ENCODE results near the gene RASL11B.

RASL11B gene

GRCh38 chr4:52889778-52890520, 27.8 kb downstream of the RASL11B start:
- H3K27me3 ChIP-seq (ENCODE audit: insufficient read depth, low read depth, severe bottlenecking): no peaks in the 10 kb centered on the region
- no peak overlapping the region for H3K27ac ChIP-seq
- H3K4me3 ChIP-seq (ENCODE audit: low read depth, low read length): no peak overlapping the region
- H3K36me3 ChIP-seq: no peaks in the 10 kb centered on the region
- DNase-seq: no peak
- no peak for TF ChIP-seq CTCF (IDR thresholded peaks at IDR 0.05; ENCODE audit: low read depth, low read length)
- H3K9me3 ChIP-seq (ENCODE audit: severe bottlenecking): no peaks in the 10 kb centered on the region

- DNase-seq: no peak
- TF ChIP-seq CTCF (IDR thresholded peaks at IDR 0.05; ENCODE audit: low read depth, low read length): no peak
- H3K9me3 ChIP-seq (ENCODE audit: severe bottlenecking): no peaks in the 10 kb centered on the region
- H3K36me3 ChIP-seq: no peaks in the 10 kb centered on the region
- H3K27ac ChIP-seq: no peak overlapping the region
- no peak overlapping the region for H3K4me3 ChIP-seq (ENCODE audit: low read depth, low read length)
- H3K27me3 ChIP-seq (ENCODE audit: insufficient read depth, low read depth, severe bottlenecking): no peaks in the 10 kb centered on the region
Measured at GRCh38 chr4:52890521-52890791, 28.3 kb downstream of the RASL11B start.

GRCh38 chr4:52891743-52892142, 29.6 kb downstream of the RASL11B start:
- no peak overlapping the region for H3K27ac ChIP-seq
- TF ChIP-seq CTCF (IDR thresholded peaks at IDR 0.05; ENCODE audit: low read depth, low read length): no peak
- no peak for DNase-seq

GRCh38 chr4:52892880-52893279, 30.8 kb downstream of the RASL11B start:
- no peak for TF ChIP-seq CTCF (IDR thresholded peaks at IDR 0.05; ENCODE audit: low read depth, low read length)
- Histone ChIP-seq H3K4me3 (ENCODE audit: low read depth, low read length) (no peak overlapping the region), H3K27me3 (ENCODE audit: insufficient read depth, low read depth, severe bottlenecking) (no peaks in the 10 kb centered on the region), H3K36me3 (no peaks in the 10 kb centered on the region), H3K27ac (no peak overlapping the region), H3K9me3 (ENCODE audit: severe bottlenecking) (peaks cover 3% of the 10 kb centered on the region)
- no peak for DNase-seq

More at GRCh38 chr4:52891743-52892142, 29.6 kb downstream of the RASL11B start:
- Histone ChIP-seq H3K4me3 (ENCODE audit: low read depth, low read length) (no peak overlapping the region), H3K36me3 (no peaks in the 10 kb centered on the region), H3K27me3 (ENCODE audit: insufficient read depth, low read depth, severe bottlenecking) (no peaks in the 10 kb centered on the region), H3K9me3 (ENCODE audit: severe bottlenecking) (no peaks in the 10 kb centered on the region)

GRCh38 chr4:52894443-52894842, 32.3 kb downstream of the RASL11B start:
- Histone ChIP-seq H3K9me3 (ENCODE audit: severe bottlenecking) (peaks cover 3% of the 10 kb centered on the region), H3K4me3 (ENCODE audit: low read depth, low read length) (no peak overlapping the region), H3K27ac (no peak overlapping the region), H3K36me3 (no peaks in the 10 kb centered on the region), H3K27me3 (ENCODE audit: insufficient read depth, low read depth, severe bottlenecking) (no peaks in the 10 kb centered on the region)
- DNase-seq: no peak
- no peak for TF ChIP-seq CTCF (IDR thresholded peaks at IDR 0.05; ENCODE audit: low read depth, low read length)

- H3K27ac ChIP-seq: no peak overlapping the region
- TF ChIP-seq CTCF (IDR thresholded peaks at IDR 0.05; ENCODE audit: low read depth, low read length): no peak
- no peak overlapping the region for H3K4me3 ChIP-seq (ENCODE audit: low read depth, low read length)
- H3K9me3 ChIP-seq (ENCODE audit: severe bottlenecking): peaks cover 4% of the 10 kb centered on the region
- no peak for DNase-seq
- no peaks in the 10 kb centered on the region for H3K27me3 ChIP-seq (ENCODE audit: insufficient read depth, low read depth, severe bottlenecking)
- no peaks in the 10 kb centered on the region for H3K36me3 ChIP-seq
Measured at GRCh38 chr4:52903273-52903672, 41.2 kb downstream of the RASL11B start.
